ENCODE data around the gene BCAR3.
A peak's percentile ranks its signal among the peaks of the same experiment; 100 is the strongest.

BCAR3 gene

DNA sequence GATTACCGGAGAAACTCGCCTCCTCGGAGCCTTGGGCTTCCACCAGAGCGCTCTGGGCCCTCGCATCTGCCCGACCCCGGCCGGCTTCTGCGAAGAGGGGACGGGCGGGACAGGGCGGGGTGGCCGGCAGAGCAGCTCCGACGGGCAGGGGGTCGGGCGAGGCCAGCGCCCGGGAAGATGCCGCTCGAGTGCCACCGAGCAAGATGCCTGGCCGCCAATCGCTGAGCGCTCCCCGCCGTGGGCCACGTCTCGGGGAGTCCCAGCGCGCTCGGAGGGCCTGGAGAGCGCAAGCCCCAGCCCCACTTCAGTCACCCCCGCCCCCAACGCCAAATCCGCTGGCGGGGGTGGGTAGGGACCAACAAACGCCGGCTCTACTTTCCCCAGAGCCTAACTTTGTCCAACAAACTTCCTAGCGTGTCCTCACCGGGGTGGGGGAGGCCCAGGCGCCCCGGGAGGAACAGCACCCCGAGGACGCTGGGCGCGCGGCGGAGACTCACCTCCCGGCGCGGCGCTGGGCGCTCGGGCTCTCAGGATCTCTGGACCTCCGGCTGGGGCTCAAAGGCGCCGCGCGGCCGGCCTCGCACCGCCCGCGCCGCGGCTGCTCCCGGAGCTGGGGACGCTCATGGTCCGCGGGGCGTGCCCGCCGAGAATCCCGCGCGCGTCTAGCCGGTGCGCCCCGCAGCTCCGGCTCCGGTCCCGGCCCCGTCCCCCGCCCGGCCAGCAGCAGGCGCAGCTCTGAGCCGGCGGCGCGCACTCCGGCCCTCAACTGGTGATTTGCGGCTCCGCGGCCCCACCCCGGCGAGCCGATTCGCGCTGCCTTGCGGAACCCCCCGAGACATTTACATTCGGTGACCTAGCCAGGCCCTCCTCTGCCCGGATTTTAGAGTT, at the start of gene BCAR3:
TSS of gene BCAR3 (minus strand) at position 737 of the 888 bp plus-strand sequence. CDS start 6,907 bp downstream, outside the sequence.
- DNase-seq = peak; percentile 81

DNA sequence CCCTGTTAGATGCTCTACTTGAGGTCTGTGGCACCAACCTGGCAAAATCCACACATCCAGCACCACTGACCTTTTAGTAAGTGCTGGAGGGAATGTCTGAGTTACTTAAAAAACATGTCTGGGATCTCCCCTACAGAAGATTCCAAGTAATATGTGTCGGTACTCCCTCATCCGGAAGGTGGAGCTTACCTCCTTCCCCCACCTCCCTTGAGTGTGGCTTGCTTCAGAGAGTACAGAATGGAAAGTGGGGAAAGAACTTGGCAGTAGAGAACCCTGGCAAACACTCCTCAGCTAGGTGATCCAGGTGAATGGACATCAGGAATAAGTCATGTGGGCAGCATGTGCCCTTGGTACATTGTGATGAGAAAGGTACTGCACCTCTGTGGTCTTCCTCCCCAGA, 49.0 kb upstream of the BCAR3 start:
- no peak for DNase-seq

DNA sequence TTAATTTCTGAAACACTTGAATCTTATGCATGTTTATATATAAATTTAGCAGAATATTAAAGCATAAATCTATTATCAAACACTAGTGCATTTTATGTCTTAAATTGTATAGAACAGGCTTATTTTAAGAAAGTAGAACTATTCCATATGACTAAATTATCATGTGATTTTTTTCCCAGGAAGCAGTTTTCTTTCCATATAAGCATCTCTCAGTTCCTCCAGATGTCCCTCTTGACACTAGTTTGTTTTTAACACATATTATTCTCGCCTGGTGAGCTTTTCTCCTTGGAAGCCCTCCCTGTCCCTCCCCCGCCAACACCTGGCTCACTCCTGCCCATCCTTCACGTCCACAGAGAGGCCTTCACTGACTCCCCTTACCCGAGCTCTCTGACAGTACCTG, 48.3 kb upstream of the BCAR3 start:
- DNase-seq = no peak

DNA sequence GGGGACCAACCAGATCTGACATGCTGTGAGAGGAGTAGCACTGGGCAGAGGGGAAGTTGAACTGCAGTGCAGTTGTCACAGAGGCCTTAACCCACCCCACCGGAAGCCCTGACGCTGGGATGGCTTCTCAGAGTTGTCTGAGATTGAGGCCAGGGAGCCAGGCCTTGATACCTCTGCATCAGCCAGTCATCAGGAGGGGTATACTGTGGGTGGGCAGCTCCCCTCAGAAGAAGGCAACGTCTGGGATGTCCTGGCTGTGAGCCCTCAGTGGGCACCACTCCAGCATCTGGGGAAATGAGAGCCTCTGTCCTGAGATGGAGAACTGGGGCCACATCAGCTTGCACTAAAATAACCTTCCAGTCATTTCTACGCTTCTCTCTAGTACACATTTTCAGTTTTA, 47.9 kb upstream of the BCAR3 start:
- DNase-seq = no peak

DNA sequence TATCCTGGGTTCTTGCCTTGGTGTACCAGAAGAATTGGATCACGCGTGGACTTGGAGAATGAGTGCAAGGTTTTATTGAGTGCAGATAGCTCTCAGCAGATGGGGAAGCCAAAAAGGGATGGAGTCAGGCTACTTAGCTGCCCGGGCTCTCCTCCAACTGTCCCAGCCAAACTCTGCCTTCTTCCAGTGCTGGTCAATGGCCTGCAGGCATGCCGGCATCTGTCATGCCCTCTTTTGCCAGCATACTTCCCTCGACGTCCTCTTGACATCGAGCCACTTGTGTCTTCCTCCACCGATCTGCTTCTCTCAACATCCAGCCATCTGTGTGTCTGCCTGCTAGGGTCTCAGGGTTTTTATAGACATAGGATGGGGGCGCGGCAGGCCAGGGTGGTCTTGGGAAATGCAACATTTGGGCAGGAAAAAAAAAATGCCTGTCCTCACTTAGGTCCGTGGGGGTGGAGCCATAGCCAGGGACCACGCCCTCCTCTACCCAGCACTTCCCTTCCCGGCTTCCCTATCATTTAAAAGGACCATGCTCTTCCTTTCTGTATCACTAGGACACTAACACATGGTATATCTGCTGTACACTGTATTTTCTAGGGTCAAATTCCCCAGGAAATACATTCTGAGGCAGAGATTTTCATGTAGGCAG, 47.0 kb upstream of the BCAR3 start:
- DNase-seq = no peak

DNA sequence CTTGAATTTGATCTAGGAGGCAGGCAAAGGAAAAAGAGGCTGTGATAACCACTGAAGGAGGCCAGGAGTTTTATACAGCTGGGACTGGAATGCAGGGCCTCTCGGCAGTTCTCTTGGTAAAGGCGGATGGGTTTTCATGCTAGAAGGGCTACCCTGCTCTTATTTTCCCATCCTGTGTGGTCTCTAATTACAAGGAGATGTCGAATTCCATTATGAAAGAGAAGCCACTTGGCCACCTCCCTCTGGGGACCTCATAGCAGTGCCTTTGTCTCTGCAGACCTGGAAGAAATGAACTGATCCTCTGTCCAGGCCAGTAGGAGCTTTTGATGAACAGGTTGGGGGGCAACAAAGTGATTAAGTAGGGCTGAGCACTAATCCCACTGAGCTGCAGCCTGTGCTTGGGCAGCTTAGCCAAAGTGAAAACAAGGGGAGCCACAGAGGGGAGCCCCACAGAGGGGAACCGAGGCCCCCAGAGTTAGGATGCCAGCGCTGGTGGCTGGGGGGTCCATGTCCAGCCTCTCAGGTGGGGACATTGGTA, 42.2 kb upstream of the BCAR3 start:
- no peak for DNase-seq

DNA sequence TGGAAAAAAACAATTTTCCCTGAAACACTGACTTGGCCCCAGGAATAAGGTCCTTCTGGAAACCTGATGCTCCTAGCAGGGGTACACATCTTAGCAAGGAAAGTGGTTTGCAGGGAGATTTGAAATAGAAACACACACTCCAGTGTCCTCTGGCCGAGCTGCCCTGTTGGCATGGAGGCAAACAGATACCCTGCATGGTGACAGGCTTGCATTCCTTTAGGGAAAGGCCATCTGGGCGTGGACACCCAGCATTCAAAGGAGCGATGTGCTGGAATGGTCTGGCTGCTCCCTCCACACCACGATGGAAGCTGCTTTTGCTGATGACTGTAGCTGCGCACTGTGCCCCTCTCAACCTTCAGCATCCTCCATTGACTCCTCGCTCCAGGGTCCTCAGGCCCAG, 41.5 kb upstream of the BCAR3 start:
- DNase-seq = no peak

DNA sequence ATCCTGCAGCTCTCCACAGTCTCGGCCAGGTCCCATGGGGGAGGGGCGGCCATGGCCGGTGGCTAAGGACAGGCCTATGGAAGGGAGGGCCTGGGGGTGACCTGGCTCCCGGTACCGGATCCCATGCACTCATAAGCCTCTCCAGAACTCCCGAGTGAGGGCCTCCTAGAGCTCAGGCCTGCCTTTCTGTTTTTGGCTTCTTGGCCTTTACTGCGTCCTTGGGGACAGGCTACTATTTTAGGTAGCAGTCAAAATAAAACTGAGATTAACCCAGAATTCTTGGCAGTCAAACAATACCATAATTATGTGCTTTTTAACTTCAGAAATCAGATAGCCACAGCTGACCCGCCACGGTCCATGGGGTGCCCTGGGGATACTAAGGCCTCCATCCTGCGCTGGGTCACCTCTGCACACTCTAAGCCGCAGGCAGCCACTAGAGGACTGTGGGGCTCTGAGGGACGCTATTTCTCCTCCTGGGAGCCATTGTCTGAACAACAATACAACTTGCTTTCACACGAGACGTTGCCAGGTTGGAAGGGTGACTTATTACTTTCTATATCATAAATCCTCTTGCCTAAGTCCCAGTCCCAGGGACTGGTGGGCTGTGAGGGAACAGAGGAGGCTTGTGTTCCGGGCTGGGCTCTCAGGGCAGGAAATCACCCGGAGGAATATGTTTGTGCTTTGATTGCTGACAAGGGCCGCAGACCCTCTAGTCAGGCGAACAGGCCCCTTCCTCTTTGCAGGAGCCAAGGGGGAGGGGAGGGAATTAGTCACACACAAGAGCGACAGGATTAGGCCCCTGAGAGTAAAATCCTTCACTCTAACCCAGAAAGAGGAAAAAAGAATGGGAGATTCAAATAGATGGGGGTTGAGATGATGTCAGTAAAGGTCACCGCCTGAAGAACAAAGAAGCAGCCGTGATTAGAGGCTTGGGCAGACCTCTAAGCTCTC, 40.7 kb upstream of the BCAR3 start:
- DNase-seq = no peak

DNA sequence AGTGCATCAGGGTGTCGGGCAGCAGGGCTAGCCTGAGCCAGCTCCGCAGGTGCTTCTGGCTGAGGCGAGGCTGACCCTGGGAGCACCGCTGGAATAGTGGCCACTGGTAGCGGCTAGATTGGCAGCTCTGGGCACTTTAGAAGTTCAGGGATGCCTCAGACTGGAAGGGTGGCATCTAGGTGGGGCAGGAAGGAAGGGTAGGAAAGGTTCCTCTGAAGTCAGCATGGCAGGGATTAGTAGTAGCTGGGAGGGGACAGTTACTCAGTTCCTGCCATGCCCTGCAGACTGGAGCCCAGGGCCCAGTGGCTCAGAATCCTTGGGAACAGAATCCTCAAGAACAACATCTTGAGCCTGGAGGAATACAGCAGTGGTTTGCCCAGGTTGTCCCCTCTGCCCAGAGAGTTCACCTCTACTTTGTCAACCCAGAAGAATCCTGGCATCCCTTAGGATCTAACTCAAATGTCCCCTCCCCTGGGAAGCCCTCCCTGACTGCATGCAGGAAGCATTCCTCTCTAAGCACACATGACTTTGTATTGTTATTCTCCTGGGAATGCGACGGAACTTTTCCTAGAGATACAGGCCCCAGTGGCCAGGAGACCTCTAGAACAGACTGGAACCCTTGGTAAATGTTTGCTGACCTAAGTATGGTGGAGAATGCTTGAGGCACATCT, 39.5 kb upstream of the BCAR3 start:
- DNase-seq = no peak

DNA sequence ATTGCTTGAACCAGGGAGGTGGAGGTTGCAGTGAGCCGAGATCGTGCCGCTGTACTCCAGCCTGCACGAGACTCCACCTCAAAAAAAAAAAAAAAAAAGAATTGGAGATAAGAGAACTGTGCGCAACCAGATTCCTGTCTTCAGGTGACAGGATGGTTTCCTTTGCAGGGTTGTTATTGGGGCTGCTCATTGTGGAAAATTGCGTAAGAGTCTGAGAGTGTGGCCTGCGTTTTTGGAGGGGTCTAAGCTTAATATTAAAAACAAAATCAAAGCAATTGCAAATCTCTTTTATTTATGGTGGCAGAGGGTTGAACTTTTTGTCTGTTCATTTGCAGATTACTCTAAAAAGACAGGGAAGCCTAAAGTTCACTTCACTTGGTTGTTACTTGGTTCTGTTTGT, 36.0 kb upstream of the BCAR3 start:
- DNase-seq = no peak

DNA sequence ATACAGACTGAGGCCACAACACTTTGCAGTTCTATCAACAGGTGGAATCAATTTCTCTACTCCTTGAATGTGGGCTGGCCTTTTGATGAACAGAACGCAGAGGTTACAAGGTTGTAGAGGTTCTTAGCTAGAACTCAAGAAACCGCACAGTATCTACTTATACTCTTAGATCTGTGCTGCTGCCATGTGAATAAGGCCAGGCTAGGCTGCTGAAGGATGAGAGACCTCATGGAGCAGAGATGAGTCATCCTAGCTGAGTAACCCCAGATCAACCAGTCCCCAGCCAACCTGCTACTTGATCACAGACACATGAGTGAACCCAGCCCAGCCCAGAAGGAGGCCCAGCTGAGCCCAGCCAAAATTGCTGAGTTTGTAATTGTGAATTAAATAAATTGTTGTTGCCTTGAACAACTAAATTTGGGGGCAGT, 35.3 kb upstream of the BCAR3 start:
- DNase-seq = no peak

DNA sequence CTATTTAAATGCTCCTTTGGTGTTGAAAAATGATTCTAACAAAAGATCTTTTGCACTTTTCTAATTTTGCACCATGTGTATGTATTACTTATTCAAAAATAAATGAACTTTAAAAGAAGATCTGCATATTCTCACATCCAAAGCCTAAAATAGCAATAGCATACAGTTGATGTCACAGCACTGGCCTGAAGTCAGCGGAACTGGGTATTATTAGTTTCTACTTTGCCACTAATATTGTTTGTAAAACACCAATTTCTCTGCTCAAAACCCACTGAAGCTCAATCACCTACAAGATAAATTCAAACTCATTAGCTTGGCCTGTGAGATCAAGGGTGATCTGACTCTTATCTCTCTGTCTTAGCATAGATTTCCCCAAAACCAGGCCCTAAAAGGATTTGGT, 34.5 kb upstream of the BCAR3 start:
- DNase-seq = no peak

DNA sequence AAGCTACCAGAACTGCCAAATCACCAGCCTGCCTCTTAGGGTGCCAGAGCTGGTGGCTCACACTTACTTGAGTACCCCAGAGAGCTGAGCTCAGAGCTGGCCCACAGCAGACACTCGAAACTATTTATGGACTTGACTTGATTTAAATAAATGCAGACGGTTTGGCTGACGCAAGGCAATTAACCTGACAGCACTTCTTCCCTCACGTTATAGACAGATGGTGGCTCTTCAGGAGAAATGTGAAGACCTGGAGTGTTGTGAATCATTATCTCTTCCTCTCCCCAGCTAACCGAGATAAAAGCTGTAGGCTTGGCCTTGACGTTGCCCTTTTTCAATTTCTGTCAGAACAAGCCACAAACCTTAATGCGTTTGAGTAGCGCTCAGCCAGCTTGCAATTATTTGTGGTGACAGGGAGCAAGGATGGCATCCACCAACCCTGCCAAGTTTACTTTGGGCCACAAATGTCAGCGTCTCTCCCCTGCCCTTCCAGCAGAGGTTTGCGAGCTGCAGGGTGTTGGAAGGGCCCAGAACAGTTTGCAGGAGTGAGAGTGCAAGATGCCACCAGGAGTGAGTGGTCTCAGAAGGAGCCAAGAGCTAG, 34.0 kb upstream of the BCAR3 start:
- no peak for DNase-seq

DNA sequence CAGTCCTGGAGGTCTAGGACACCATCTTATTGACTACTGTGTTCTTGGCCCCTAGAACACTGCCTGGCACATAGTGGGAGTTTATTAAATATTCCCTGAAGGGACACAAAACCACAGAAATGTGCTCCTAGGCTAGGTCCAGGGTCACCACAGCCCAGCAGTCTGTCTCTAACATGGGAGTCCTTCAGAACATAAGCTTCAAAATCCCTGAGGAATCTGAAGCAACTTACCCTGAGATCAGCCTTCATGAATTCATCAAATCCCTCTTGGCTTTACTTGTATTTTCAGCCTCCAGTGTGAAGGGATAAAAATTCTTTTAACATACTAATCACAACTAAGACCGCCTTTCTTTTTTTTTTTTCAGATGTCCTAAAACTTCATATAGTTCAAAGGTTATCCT, 32.7 kb upstream of the BCAR3 start:
- DNase-seq = no peak

DNA sequence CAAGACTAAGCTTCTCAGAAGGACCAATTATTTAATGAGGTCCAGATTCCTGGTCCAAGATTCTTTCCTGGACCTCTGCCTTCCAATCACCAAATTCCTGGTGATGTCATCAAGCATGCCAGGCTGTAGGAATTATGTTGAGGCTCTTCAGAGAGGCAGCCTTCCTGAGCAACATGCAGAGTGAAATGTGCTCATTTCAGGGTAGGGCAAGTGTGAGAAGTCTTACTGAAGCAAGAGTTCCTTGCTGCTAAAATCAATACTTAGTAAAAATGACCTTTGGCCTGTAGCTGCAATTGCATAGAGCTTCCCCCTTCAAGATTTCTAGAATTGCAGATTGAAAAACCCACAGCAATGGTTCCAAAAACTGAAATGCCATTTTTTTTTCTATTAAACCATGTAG, 31.7 kb upstream of the BCAR3 start:
- no peak for DNase-seq

DNA sequence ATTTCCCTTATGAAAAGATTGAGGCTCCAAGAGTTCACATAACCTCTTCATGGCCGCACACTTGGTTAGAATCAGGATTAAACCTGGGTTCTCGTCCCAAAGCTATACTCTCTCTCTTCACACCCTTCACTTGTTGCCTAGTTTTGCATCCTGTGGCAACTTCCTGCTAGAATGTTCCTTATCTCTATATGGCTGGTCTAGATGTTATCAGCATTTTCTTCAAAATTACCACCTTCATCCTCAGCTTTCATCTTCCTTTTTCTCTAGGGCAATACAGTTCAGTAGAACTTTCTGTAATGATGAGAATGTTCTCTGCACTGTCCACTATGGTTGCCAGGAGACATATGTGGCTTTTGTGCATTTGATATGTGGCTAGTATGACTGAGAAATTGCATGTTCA, 31.1 kb upstream of the BCAR3 start:
- no peak for DNase-seq

DNA sequence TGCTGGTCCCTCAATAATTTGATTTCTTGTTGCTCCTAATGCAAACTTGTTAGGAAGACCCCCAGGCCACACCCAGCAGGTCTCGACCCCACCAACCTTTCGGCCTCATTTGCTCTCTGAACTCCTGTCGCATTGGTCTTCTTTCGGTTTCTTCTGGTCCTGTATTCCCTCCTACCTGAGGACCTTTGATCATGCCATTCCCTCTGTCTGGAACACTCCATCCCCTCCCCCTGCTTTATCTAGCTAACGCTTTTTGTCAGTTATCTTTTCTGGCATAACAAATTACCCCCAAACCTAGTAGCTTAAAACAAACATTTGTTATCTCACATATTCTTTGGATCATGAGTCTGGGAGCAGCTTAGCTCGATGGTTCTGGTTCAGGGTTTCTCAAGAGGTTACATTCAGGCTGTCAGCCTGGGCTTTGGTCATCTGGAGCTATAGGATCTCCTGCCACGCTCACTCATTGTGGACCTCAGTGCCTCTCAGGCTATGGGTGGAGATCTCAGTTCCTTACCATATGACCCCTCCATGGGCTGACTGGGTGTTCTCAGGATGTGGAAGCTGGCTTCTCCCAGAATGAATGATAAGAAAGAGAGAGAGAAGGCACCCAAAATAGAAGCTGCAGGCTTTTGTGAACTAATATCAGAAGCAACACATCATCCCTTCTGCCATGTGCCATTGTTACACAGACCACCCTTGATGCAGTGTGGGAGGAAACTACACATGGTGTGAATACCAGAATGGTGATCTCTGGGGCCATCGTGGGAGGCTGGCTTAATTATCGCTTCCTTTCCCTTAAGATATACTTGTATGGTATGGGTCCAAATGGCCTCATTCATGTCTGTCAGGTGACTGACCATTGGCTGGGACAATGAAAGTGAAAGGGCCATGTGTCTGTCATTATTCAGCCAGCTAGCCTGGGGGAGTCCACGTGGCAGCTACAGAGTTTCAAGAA, 29.1 kb upstream of the BCAR3 start:
- DNase-seq = peak; percentile 20

DNA sequence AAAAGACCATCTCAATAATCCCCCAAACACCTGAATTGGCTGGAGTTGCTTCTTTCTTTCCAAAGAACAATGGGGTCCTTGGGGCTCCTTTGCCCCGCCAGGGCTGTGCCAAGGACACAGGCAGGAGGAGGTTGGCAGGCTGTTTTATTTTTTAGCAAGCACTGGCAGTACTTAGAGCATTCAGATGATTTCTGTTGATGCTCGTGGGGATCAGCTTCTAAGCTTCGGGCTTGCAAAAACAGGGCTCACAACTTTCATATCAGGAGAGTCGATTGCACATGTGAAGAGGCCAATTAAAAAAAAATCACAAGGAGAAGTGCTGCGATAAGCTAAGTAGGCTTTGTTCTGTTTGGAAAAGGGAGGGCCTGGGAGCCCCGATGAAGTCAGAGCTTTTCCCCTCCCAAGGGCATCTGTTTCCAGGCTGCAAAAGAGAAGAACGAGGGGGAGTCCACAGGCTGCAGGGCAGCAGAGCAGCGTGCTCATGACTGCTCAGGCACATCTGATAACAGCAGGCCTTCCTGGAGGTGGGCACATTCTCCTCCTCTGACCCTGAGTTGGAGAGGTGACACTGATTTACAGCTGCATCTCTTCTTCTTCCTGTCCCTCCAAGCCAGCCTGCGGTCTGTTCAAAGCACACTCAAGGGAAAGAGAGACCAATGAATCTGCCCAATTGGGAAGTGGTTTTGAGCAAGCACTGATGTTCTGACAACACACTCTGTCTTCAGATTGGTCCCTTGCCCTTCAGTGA, 27.3 kb upstream of the BCAR3 start:
- DNase-seq = peak; percentile 20

DNA sequence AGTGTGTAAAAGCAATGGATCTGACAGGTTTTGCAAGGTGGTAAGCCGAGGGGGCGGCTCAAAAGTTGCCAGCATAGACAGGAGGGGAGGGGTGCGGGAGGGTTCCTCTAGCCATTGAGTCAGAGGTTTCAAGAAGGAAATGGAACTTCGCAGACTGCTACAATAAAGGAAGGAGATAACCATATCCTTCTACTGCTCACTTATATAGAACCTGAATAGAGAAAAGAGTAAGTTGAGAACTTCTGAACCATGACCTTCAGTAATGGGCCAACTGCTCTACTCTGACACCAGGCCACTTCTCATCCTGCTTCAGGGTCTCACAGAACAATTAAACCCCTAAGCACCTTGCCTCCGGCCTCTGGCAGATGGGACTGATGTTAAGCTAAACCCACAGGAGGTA, 26.3 kb upstream of the BCAR3 start:
- no peak for DNase-seq

Measured in right forelimb (tissue), 1 donor.